ENCODE measurements around the gene SERPINF2. TPM values are rescaled to one million over a fixed set of nuclear protein-coding genes. Genes with fewer than 3 reads are reported as not detected.
A peak's percentile ranks its signal among the peaks of the same experiment; 100 is the strongest.
"Not testable (repeated sequence)": the region's sequence is repeated elsewhere in the genome, so short reads cannot be mapped to it uniquely, and the experiment has no call there.

Gene SERPINF2
- total and polyA plus RNA-seq, 5 donors from 2014 or later: 0.69 TPM; not detected in 4

- DNase-seq; H3K36me3 ChIP-seq (ENCODE audit: control insufficient read depth, insufficient read depth, low read length); H3K9me3 Mint-ChIP-seq; H3K9me3 ChIP-seq (ENCODE audit: control insufficient read depth in 2 of 2, low read length in 2 of 2); ATAC-seq (ENCODE audit: low read depth in 2 of 2); H3K36me3 Mint-ChIP-seq; H3K27me3 ChIP-seq (ENCODE audit: control insufficient read depth, insufficient read depth, low read length); H3K27ac ChIP-seq (ENCODE audit: insufficient read depth, low read length, poor library complexity, severe bottlenecking); H3K4me3 ChIP-seq (ENCODE audit: low read depth, low read length): not testable (repeated sequence)
- Mint-ChIP-seq H3K4me3 (peak overlapping the region in 2 of 4 donors; percentile 8 to 56), H3K27me3 (peaks cover 50% of the 10 kb centered on the region), H3K4me1 (peaks cover 0 to 26% (median 5%) of the 10 kb centered on the region in 4 donors), H3K27ac (peak overlapping the region in 1 of 3 donors; percentile 56)
- peaks cover 17% of the 10 kb centered on the region for H3K4me1 ChIP-seq (ENCODE audit: control insufficient read depth, insufficient read depth, low read length, poor library complexity, severe bottlenecking)
These were observed 33.8 kb upstream of the SERPINF2 start for GRCh38 chr17:1708791-1709346.

- DNase-seq: no peak
- Histone ChIP-seq H3K9me3 (ENCODE audit: control insufficient read depth in 2 of 2, low read length in 2 of 2) (no peaks in the 10 kb centered on the region), H3K27ac (ENCODE audit: insufficient read depth, low read length, poor library complexity, severe bottlenecking) (no peak overlapping the region), H3K36me3 (ENCODE audit: control insufficient read depth, insufficient read depth, low read length) (no peaks in the 10 kb centered on the region), H3K4me3 (ENCODE audit: low read depth, low read length) (no peak overlapping the region), H3K4me1 (ENCODE audit: control insufficient read depth, insufficient read depth, low read length, poor library complexity, severe bottlenecking) (peaks cover 20% of the 10 kb centered on the region), H3K27me3 (ENCODE audit: control insufficient read depth, insufficient read depth, low read length) (no peaks in the 10 kb centered on the region)
- Mint-ChIP-seq H3K4me1 (peaks cover 0 to 30% (median 5%) of the 10 kb centered on the region in 4 donors), H3K36me3 (no peaks in the 10 kb centered on the region), H3K9me3 (peaks cover 0 to 2% (median 0%) of the 10 kb centered on the region in 7 donors), H3K27ac (no peak overlapping the region), H3K4me3 (no peak overlapping the region), H3K27me3 (peaks cover 52% of the 10 kb centered on the region)
- peak in 1 of 2 donors; percentile 17 for ATAC-seq (ENCODE audit: low read depth in 2 of 2)
These were observed 33.2 kb upstream of the SERPINF2 start for GRCh38 chr17:1709403-1709951.

- Histone ChIP-seq H3K27me3 (ENCODE audit: control insufficient read depth, insufficient read depth, low read length) (no peaks in the 10 kb centered on the region), H3K27ac (ENCODE audit: insufficient read depth, low read length, poor library complexity, severe bottlenecking) (no peak within 1 kb of the TSS), H3K36me3 (ENCODE audit: control insufficient read depth, insufficient read depth, low read length) (no peaks in the 10 kb centered on the region), H3K4me3 (ENCODE audit: low read depth, low read length) (no peak within 1 kb of the TSS), H3K4me1 (ENCODE audit: control insufficient read depth, insufficient read depth, low read length, poor library complexity, severe bottlenecking) (peaks cover 27% of the 10 kb centered on the region), H3K9me3 (ENCODE audit: control insufficient read depth in 2 of 2, low read length in 2 of 2) (no peaks in the 10 kb centered on the region)
- Mint-ChIP-seq H3K27me3 (peaks cover 45% of the 10 kb centered on the region), H3K36me3 (no peaks in the 10 kb centered on the region), H3K9me3 (peaks cover 0 to 2% (median 0%) of the 10 kb centered on the region in 7 donors), H3K4me3 (peak within 1 kb of the TSS; percentile 64 to 83 (median 72)), H3K27ac (peak within 1 kb of the TSS in 2 of 3 donors; percentile 25 to 38), H3K4me1 (peaks cover 0 to 32% (median 5%) of the 10 kb centered on the region in 4 donors)
- DNase-seq: no peak
- peak; percentile 9 to 16 for ATAC-seq (ENCODE audit: low read depth in 2 of 2)
These were observed 32.5 kb upstream of the SERPINF2 start, which contains the start of gene TLCD2 for GRCh38 chr17:1709971-1710806. TLCD2 (minus strand) TSS chr17:1710377; CDS start chr17:1710242, 135 bp downstream.

GRCh38 chr17:1710807-1711553 lies 31.7 kb upstream of the SERPINF2 start:
- Histone ChIP-seq H3K4me3 (ENCODE audit: low read depth, low read length) (no peak overlapping the region), H3K27me3 (ENCODE audit: control insufficient read depth, insufficient read depth, low read length) (no peaks in the 10 kb centered on the region), H3K9me3 (ENCODE audit: control insufficient read depth in 2 of 2, low read length in 2 of 2) (no peaks in the 10 kb centered on the region), H3K36me3 (ENCODE audit: control insufficient read depth, insufficient read depth, low read length) (no peaks in the 10 kb centered on the region), H3K27ac (ENCODE audit: insufficient read depth, low read length, poor library complexity, severe bottlenecking) (no peak overlapping the region), H3K4me1 (ENCODE audit: control insufficient read depth, insufficient read depth, low read length, poor library complexity, severe bottlenecking) (peaks cover 35% of the 10 kb centered on the region)
- Mint-ChIP-seq H3K4me1 (peaks cover 0 to 34% (median 3%) of the 10 kb centered on the region in 4 donors), H3K4me3 (peak overlapping the region; percentile 64 to 83 (median 72)), H3K36me3 (no peaks in the 10 kb centered on the region), H3K9me3 (no peaks in the 10 kb centered on the region), H3K27me3 (peaks cover 39% of the 10 kb centered on the region), H3K27ac (peak overlapping the region; percentile 25 to 47 (median 38))
- DNase-seq: no peak
- ATAC-seq (ENCODE audit: low read depth in 2 of 2): no peak

- ATAC-seq (ENCODE audit: low read depth in 2 of 2): no peak
- Histone ChIP-seq H3K4me3 (ENCODE audit: low read depth, low read length) (no peak overlapping the region), H3K4me1 (ENCODE audit: control insufficient read depth, insufficient read depth, low read length, poor library complexity, severe bottlenecking) (peaks cover 38% of the 10 kb centered on the region), H3K27me3 (ENCODE audit: control insufficient read depth, insufficient read depth, low read length) (no peaks in the 10 kb centered on the region), H3K9me3 (ENCODE audit: control insufficient read depth in 2 of 2, low read length in 2 of 2) (no peaks in the 10 kb centered on the region), H3K27ac (ENCODE audit: insufficient read depth, low read length, poor library complexity, severe bottlenecking) (no peak overlapping the region), H3K36me3 (ENCODE audit: control insufficient read depth, insufficient read depth, low read length) (no peaks in the 10 kb centered on the region)
- Mint-ChIP-seq H3K36me3 (no peaks in the 10 kb centered on the region), H3K9me3 (no peaks in the 10 kb centered on the region), H3K27me3 (peaks cover 37% of the 10 kb centered on the region), H3K27ac (peak overlapping the region in 1 of 3 donors; percentile 47), H3K4me3 (peak overlapping the region in 2 of 4 donors; percentile 64 to 83), H3K4me1 (peaks cover 0 to 38% (median 3%) of the 10 kb centered on the region in 4 donors)
- DNase-seq: no peak
These were observed 30.9 kb upstream of the SERPINF2 start for GRCh38 chr17:1711804-1712203.

- H3K9me3 ChIP-seq (ENCODE audit: control insufficient read depth in 2 of 2, low read length in 2 of 2): no peaks in the 10 kb centered on the region
- H3K36me3 Mint-ChIP-seq: no peaks in the 10 kb centered on the region
- no peak overlapping the region for H3K27ac ChIP-seq (ENCODE audit: insufficient read depth, low read length, poor library complexity, severe bottlenecking)
- ATAC-seq (ENCODE audit: low read depth in 2 of 2): no peak
- peaks cover 38% of the 10 kb centered on the region for H3K27me3 Mint-ChIP-seq
- DNase-seq: no peak
- H3K4me3 ChIP-seq (ENCODE audit: low read depth, low read length): no peak overlapping the region
- no peaks in the 10 kb centered on the region for H3K9me3 Mint-ChIP-seq
- H3K4me1 ChIP-seq (ENCODE audit: control insufficient read depth, insufficient read depth, low read length, poor library complexity, severe bottlenecking): peaks cover 43% of the 10 kb centered on the region
- no peaks in the 10 kb centered on the region for H3K36me3 ChIP-seq (ENCODE audit: control insufficient read depth, insufficient read depth, low read length)
- H3K27ac Mint-ChIP-seq: peak overlapping the region in 1 of 3 donors; percentile 47
- H3K27me3 ChIP-seq (ENCODE audit: control insufficient read depth, insufficient read depth, low read length): no peaks in the 10 kb centered on the region
- peaks cover 0 to 41% (median 7%) of the 10 kb centered on the region in 4 donors for H3K4me1 Mint-ChIP-seq
- peak overlapping the region in 2 of 4 donors; percentile 55 to 64 for H3K4me3 Mint-ChIP-seq
These were observed 30.4 kb upstream of the SERPINF2 start for GRCh38 chr17:1712271-1712670.

GRCh38 chr17:1713160-1713877 lies 29.4 kb upstream of the SERPINF2 start:
- no peaks in the 10 kb centered on the region for H3K36me3 ChIP-seq (ENCODE audit: control insufficient read depth, insufficient read depth, low read length)
- H3K9me3 ChIP-seq (ENCODE audit: control insufficient read depth in 2 of 2, low read length in 2 of 2): no peaks in the 10 kb centered on the region
- Mint-ChIP-seq H3K27ac (no peak overlapping the region), H3K36me3 (no peaks in the 10 kb centered on the region), H3K27me3 (peaks cover 34% of the 10 kb centered on the region), H3K4me3 (peak overlapping the region; percentile 8 to 64 (median 26)), H3K9me3 (no peaks in the 10 kb centered on the region), H3K4me1 (peaks cover 0 to 48% (median 10%) of the 10 kb centered on the region in 4 donors)
- H3K27me3 ChIP-seq (ENCODE audit: control insufficient read depth, insufficient read depth, low read length): no peaks in the 10 kb centered on the region
- H3K4me1 ChIP-seq (ENCODE audit: control insufficient read depth, insufficient read depth, low read length, poor library complexity, severe bottlenecking): peaks cover 51% of the 10 kb centered on the region
- H3K27ac ChIP-seq (ENCODE audit: insufficient read depth, low read length, poor library complexity, severe bottlenecking): no peak overlapping the region
- DNase-seq: no peak
- no peak for ATAC-seq (ENCODE audit: low read depth in 2 of 2)
- no peak overlapping the region for H3K4me3 ChIP-seq (ENCODE audit: low read depth, low read length)
